Lower leg skin (tissue), 3 donors: ENCODE results near the gene C2orf76.

Source experiments
- CTCF ChIP-seq, 3 donors: fragments of 450-650 bp; IDR thresholded peaks; one replicate each; pipeline ENCODE4 v1.5.1; 2016; ENCODE audit warnings: antibody characterized with exemption in 3 of 3, mild to moderate bottlenecking in 3 of 3, moderate library complexity in 2 of 3
- POLR2A ChIP-seq, 2 donors: fragments of 450-650 bp; IDR thresholded peaks; one replicate each; pipeline ENCODE4 v1.6.1; 2016 to 2017; ENCODE audit warnings: antibody characterized with exemption in 2 of 2, mild to moderate bottlenecking in 1 of 2, moderate library complexity in 1 of 2

GRCh38 chr2:119289642-119290041, 77.0 kb downstream of the C2orf76 start:
- TF ChIP-seq CTCF (IDR thresholded peaks at IDR 0.05) (no peak), POLR2A (IDR thresholded peaks at IDR 0.05) (no peak)
